LNCaP clone FGC (cell line): ENCODE results near the gene SLC5A6.

ENCODE experiments used
- DNase-seq: peaks from one replicate; pipeline ENCODE4 v3.0.0-alpha.2; 2011; ENCODE audit warnings: low read depth
- H3K4me3 ChIP-seq: 2 replicates; pipeline ENCODE4 v1.5.1; 2011; ENCODE audit warnings: mild to moderate bottlenecking, low read depth, low read length, control low read depth
- TF ChIP-seq, protein P1 (sequence below): IDR thresholded peaks from 2 replicates; pipeline ENCODE4 v1.5.1; 2012; ENCODE audit warnings: mild to moderate bottlenecking; ENCODE audit not compliant: control insufficient read depth, insufficient read depth; ENCODE audit errors: extremely low read depth

SLC5A6 gene

DNA sequence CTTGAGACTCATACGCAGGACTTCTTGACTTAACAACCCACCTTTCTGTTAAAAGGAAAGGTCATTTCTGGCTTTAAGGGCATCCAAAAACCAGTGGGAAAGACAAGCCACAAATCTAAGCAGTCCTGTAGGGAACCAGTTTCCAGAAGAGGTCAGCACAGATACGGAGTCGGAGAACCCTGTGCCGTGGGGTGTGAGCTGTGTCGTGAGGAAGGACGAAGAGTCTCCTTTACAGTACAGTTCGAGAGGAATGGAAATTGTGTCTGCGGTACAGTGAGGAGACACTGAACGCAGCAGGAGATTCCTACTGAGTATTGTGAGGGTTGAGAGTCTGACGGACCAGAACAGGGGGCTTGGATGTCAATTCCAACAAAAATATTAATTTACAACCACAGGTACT lies 33.0 kb upstream of the SLC5A6 start:
- TF ChIP-seq, protein P1, sequence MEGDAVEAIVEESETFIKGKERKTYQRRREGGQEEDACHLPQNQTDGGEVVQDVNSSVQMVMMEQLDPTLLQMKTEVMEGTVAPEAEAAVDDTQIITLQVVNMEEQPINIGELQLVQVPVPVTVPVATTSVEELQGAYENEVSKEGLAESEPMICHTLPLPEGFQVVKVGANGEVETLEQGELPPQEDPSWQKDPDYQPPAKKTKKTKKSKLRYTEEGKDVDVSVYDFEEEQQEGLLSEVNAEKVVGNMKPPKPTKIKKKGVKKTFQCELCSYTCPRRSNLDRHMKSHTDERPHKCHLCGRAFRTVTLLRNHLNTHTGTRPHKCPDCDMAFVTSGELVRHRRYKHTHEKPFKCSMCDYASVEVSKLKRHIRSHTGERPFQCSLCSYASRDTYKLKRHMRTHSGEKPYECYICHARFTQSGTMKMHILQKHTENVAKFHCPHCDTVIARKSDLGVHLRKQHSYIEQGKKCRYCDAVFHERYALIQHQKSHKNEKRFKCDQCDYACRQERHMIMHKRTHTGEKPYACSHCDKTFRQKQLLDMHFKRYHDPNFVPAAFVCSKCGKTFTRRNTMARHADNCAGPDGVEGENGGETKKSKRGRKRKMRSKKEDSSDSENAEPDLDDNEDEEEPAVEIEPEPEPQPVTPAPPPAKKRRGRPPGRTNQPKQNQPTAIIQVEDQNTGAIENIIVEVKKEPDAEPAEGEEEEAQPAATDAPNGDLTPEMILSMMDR, result no peak
- no peak for DNase-seq
- no peak overlapping the region for H3K4me3 ChIP-seq

DNA sequence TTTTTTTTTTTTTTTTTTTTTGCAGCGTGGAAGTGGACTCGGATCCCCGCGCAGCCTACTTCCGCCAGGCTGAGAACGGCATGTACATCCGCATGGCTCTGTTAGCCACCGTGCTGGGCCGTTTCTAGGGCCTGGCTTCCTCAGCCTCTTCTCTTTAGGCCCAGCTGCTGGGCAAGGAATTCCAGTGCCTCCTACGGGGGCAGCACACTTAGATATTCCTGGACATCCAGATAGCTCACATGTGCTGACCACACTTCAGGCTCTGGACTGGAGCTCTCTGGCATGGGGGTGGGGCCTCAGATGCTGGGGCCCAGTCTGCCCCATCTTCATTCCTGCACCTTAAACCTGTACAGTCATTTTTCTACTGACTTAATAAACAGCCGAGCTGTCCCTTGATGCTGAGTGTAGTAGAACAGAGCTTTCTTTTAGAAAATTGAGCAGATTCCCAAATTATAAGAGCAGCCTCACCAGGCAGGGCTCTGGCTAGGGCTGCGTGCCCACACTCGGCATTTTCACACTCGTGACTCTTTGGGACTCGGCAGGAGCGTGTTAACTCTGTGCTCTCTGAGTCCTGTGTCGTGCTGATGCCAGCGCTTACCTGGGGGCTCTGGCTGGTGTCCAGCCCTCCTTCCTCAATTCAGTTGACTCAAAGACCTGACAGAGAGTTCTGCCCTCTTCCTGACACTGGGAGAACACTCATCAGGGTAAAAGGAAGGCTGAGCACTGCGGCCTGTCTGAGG lies 31.5 kb upstream of the SLC5A6 start:
- TF ChIP-seq, protein P1, result no peak
- DNase-seq, result no peak
- no peak overlapping the region for H3K4me3 ChIP-seq

DNA sequence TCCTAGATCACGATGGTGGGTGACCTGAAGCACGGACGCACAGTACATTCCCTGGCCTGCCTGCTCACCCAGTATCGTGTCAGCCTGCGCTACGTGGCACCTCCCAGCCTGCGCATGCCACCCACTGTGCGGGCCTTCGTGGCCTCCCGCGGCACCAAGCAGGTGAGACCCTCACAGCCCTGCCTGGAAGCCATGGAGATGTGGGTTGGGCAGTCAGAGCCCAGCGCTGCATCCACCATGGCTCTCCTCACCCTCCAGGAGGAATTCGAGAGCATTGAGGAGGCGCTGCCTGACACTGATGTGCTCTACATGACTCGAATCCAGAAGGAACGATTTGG lies 30.5 kb upstream of the SLC5A6 start:
- no peak for DNase-seq
- H3K4me3 ChIP-seq, result no peak overlapping the region
- TF ChIP-seq, protein P1, result no peak

DNA sequence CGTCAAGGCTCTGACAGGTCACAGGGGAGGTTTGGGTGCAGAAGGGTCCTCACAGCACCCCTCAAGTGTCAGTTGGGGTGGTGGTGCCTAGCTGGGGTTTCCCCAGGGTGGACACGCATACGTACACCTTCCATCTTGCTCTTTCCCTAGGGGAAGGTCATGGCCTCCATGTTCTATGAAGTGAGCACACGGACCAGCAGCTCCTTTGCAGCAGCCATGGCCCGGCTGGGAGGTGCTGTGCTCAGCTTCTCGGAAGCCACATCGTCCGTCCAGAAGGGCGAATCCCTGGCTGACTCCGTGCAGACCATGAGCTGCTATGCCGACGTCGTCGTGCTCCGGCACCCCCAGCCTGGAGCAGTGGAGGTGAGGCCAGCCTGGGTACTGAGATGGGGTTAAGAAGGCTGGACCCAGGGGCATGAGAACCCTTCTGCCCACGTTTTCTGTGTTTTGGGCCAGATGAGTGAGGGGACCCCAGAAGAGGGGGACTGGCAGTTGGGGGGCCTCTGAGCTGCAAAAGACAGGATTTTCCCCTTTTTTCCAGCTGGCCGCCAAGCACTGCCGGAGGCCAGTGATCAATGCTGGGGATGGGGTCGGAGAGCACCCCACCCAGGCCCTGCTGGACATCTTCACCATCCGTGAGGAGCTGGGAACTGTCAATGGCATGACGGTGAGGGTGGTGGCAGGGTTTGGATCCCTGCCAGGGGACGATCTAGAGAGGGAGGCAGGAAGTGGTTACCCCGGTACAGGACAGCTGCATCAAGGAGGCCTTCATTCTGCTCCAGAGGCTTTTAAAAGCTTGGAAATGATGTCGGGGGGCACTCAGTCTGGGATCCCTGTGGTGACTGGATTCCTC lies 29.9 kb upstream of the SLC5A6 start:
- H3K4me3 ChIP-seq, result no peak overlapping the region
- TF ChIP-seq, protein P1, result no peak
- DNase-seq, result no peak

GRCh38 chr2:27240406-27240805 lies 28.3 kb upstream of the SLC5A6 start:
- DNase-seq, result no peak
- TF ChIP-seq, protein P1, result no peak
- no peak overlapping the region for H3K4me3 ChIP-seq

DNA sequence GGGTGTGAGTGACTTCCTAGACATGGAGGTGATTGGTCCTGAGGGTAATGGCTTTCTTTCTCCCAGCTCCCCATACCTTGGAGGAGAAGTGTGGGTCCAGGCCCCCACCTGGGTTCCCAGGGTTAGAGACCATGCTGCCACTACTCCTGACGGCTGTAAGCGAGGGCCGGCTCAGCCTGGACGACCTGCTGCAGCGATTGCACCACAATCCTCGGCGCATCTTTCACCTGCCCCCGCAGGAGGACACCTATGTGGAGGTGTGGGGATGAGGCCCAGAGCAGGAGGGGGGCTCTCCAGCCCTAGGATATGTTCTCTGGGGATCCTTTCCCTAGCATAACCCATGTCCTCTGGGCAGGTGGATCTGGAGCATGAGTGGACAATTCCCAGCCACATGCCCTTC lies 26.9 kb upstream of the SLC5A6 start:
- TF ChIP-seq, protein P1, result no peak

More for the DNA sequence above, 26.9 kb upstream of the SLC5A6 start:
- no peak overlapping the region for H3K4me3 ChIP-seq
- DNase-seq, result no peak
